Fibroblast of the conjunctiva (primary cell): ENCODE measurements around the gene ACSM4.

Experiments used
- DNase-seq: peaks from one replicate; pipeline ENCODE4 v3.0.0-alpha.2; 2010; ENCODE audit warnings: low read depth

The ACSM4 gene

DNA sequence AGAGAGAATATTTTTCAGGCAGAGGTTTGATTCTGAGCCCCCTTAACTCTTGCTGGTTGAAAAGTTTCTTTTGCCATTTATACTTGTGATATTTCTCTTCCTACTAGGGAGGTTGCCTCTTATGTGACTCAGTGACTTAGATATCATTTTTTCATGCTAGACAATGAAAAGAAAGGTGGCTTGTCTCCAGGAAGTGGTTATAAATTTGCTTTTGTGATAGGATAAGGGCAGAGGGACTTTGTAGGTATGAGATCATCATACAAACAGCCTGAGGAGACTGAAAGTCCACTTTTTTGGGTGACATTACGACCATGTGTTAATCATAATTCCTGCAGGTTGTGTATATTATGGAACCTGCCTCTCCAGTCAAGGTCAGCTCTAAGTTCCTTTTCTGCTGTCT is 35.8 kb downstream of the ACSM4 start:
- no peak for DNase-seq

DNA sequence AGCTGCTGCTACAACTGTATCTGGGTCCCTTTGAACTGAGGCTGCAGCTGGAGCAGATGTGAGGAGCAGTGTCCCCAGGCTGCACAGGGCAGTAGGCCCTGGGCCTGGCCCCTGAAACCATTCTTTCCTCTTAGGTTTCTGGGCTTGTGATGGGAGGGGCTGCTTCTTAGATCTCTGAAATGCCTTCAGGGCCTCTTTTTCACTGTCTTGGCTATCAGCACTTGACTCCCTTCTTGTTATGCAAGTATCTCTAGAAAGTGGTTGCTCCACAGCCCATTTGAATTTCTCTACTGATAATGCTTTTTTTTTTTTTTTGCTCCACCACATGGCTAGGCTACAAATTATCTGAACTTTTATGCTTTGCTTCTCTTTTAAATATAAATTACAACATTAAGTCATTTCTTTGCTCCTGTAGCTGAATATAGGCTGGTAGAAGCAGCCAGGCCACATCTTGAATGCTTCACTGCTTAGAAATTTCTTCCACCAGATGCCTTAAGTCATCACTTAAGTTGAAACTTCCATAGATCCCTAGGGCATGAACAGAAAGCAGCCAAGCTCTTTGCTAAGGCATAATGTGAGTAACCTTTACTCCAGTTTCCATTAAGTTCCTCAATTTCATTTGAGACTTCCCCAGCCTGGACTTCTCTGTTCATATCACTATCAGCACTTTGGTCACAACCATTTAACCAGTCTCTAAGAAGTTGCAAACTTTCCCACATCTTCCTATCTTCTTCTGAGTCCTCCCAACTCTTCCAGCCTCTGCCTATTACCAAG is 41.1 kb downstream of the ACSM4 start:
- DNase-seq, result no peak

DNA sequence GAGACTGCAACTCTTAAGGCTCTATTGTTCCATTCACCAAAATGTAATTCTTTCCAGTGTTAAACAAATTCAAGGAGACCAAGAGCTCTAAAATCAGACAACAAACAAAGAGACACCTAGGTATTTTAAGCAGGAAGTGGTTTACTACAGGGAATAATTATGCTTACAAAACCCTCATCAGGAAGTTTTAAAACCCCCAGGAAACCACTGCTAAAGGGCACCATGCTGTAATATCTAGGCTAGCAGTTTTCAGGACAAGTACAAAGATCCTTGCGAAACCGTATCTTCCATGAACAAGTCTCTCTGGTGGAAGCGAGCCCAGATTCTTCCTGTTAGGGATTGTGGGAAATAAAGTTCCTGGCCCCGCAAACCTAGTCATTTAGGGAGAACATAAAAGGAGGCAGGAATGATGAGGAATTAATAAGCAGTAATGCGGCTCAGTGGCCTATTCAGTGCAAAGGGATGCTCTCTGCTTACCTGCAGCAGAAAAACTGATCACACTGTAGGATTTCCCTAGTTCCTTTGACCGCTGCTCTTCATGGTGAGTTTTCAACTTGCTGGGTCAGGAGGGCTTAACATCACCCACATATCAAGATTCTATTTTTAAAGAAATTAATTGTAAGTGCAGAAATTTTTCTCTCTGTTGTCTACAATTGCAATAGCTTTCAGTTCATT is 42.8 kb downstream of the ACSM4 start:
- no peak for DNase-seq

DNA sequence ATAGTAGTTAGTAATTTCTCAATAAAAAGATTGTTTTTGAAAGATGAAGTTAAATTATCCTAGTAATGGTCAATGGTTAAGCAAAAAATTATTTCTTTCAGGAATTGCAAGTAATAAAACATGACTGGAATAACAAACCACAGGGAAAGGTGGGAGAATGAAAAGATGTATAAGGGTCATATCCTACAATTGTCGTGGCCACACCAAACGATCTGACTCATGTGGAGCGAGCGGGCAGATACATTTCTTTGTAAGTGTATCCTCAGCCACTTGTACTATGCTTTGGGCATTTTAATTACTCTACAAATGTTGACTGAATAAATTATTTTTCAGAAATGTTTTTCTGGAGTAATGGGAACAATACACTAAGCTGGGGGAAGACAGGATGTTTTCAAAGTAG is 45.5 kb downstream of the ACSM4 start:
- no peak for DNase-seq

DNA sequence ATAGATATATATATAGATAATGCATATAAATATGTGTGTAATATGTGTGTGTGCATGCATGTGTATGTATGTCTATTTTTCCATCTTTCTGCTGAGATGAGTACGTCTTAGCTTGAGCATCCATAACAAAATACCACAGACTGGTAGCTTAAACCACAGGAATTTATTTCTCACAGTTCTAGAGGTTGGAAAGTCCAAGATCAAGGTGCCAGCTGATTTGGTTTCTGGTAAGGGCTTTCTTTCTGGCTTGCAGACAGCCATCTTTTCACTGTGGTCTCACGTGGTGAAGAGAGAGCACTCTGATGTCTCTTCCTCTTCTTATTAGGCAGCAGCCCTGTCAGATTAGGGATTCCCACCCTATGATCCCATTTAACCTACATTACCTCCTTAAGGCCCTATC is 47.3 kb downstream of the ACSM4 start:
- no peak for DNase-seq

DNA sequence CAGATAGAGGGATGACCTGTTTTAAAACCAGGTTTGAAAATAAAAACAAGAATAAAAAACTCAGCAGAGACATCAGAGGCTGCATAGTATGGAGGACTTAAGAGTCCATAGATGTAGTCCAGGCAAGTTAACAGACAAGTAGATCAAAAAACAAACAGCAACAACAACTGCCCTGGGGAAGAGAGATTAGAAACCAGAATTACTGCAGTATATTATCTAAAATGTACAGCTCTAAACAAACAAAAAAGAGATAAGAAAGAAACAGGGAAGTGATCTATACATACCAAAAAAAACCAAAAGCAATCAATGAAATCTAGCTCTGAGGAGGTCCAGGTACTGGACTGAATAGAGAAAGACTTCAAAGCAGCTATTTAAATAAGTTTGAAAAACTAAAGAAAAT is 48.8 kb downstream of the ACSM4 start:
- no peak for DNase-seq

DNA sequence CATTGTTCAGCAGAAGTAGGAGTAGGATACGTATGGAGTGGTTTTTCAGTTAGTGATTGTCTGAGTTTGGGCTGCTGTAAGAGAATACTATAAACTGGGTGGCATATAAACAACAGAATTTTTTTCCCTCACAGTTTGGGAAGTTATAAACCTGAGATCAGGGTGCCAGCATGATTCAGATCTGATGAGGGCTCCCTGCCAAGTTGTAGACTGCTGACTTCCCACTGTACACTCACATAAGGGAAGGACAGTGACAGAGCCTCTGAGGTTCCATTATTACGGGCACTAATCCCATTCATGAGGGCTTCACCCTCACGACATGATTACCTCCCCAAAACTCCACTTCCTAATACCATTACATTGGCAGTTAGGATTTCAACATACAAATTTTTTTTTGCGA is 50.7 kb downstream of the ACSM4 start:
- DNase-seq, result no peak

DNA sequence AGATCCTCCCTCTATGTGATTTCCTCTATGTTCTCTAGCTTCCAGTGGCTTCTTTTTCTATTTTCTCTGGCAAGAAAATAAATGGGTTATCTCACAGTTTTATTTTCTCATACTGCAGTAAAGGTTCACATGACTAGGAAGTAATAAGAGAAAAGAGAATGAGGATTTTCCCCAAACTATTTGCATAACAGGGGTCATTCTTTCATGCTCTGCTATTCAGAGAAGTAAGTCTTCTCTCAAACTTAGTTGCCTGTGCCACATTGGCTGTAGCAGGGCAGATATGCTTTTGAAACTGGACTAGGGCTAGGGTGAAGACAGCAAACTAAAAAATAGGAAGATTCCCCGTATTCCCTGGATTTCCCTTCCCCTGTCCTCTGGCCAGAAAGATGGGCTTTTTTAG is 57.4 kb downstream of the ACSM4 start:
- no peak for DNase-seq

DNA sequence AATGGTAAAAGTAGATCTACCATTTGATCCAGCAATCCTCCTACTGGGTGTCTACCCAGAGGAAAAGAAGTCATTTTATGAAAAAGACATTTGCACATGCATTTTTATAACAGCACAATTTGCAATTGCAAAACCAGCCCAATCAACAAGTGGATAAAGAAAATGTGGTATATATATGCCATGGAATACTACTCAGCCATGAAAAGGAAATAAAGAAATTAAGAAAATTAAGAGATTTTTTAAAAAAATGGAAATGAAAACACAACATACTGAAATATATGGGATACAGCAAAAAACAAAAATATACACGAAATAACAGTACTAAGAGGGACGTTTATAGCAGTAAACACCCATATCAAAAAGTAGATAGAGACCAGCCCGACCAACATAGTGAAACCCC is 58.9 kb downstream of the ACSM4 start:
- no peak for DNase-seq

DNA sequence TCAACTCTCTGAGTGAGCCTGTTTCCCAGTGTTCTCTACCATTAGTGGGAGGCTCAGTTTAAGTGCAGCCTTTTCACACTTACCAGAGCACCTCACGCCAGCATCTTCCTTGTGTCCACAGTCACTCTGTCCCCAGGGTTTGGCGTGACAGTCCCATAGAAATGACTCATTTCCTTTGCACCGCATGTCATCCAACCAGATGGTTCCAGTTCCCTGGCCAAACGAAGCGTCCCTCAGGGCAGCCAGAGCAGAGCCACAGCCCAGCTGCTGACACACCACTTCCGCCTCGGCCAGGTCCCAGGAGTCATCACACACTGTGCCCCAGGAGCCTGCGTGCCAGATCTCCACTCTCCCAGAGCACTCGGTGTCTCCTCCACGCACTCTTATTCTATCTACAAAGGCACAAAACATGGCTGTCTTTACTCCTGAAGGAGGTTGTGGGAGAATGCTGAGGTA is 65.4 kb downstream of the ACSM4 start:
- DNase-seq, result no peak

DNA sequence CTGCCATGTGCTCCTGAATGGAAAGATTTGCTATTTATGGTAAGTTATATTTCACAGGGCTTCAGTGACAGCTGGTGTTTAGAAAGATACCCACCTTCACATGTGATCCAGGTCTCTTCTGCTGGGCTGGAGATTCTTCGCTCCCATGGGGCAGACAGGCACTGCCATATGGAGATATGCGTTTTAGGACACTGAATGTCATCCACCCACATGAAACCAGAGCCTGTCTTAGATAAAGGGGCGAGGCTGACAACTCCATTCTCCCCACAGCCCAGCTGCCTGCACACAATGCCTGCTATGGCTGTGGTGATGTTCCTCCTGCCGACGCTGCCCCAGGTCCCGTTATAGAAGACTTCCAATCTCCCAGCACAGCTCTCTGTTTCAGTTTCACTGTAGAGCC is 69.4 kb downstream of the ACSM4 start:
- no peak for DNase-seq

DNA sequence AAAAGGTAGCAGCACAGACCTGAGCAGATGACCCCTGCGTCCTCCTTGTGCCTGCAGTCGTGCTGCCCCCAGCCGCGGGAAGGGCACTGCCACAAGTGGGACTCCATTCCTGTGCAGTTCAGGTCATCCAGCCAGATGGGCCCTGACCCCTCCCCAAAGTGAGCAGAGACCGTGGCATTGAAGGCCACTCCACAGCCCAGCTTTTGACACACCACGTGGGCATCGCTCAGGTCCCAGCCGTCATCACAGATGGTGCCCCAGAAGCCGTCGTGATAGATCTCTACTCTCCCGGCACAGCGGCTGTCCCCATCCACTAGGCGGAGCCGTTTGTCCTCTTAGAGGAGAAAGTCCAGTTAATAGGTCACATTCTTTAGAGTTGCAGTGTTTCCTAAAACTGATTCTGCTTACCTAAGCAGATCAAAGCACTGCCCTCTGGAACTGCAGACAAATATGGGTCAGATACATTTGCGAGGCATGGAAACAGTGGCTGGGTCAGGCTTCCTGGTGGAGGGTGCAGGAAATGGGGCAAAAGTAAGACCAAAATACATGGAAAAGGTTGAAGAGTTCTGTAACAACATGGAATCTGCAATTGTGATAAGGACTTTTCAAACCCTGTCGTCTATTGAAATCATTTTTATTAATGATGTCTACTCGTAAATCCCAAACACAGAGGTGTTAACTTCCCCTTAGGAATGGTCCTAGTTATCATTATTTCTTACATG is 70.7 kb downstream of the ACSM4 start:
- DNase-seq, result peak; percentile 6

DNA sequence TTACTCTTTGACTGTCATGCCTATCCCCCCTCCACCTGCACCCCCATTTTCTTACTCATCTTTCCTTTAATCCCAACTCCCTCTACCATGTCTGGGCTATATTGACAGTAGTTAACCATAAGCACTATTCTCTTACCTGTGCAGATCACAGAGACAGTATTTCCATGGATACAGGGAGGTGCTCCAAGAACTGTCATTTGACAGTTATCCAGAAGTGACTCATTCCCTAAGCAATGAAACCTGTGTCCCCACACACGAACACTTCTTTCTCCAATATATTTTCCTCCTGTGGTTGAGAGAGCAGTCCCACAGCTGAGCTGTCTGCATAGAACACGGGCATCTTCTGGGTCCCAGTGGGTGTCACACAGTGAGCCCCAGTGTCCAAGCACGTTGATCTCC is 71.3 kb downstream of the ACSM4 start:
- DNase-seq, result no peak

DNA sequence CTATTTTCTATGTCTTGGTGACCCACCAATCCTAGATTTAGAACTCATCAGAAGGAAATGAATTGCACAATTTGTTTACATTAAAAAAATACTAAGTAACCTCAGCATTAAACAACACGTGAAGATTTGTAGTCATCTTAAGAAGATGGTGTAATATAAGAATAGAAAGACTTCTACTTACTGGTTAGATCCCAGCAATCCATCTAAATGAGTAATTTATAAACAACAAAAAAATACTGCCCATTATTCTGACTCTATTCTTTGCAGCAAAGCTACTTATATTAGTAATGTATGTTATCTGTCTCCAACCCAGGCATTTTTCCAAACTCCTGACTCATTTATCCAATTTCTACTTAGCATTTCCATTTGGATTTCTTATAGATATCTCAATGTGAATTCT is 72.3 kb downstream of the ACSM4 start:
- no peak for DNase-seq
